ENCODE data around the gene C2orf74. TPM values are rescaled to one million over a fixed set of nuclear protein-coding genes. Genes with fewer than 3 reads are reported as not detected.

Gene C2orf74
- total and polyA plus RNA-seq, 9 of the 15 experiments (the other 6 are each of a cell fraction or from before 2014, with no cell fraction given) = not detected

GRCh38 chr2:61176755-61177726 is 15.1 kb downstream of the C2orf74 start (continued):
- TF ChIP-seq DACH1 (IDR thresholded peaks at IDR 0.05; ENCODE audit: partially characterized antibody) (no peak), ADNP (tag; IDR thresholded peaks at IDR 0.05) (no peak), POLR2AphosphoS5 (IDR thresholded peaks at IDR 0.05; ENCODE audit: control insufficient read depth, insufficient read depth, low read depth, low read length) (peak; percentile 58), SRSF9 (IDR thresholded peaks at IDR 0.05; ENCODE audit: borderline replicate concordance, low read depth, low read length) (no peak), TFE3 (CRISPR knock-in tag; IDR thresholded peaks at IDR 0.05) (no peak), BACH1 (tag; IDR thresholded peaks at IDR 0.05) (no peak; the same call in 1 of the 2 replicates), SPI1 (IDR thresholded peaks at IDR 0.05; ENCODE audit: borderline replicate concordance, low read depth, low read length) (0 out of 2 replicates have a peak, but pooled peaks have one; percentile 5), STAG1 (CRISPR knock-in tag; IDR thresholded peaks at IDR 0.05; ENCODE audit: borderline replicate concordance) (no peak), ZNF3 (CRISPR knock-in tag; IDR thresholded peaks at IDR 0.05) (no peak), JUN (IDR thresholded peaks at IDR 0.05; ENCODE audit: borderline replicate concordance, low read depth, low read length) (no peak), JUN (CRISPR knock-in tag; IDR thresholded peaks at IDR 0.05; ENCODE audit: borderline replicate concordance) (peak; percentile 49; the same call in 1 of the 2 replicates), GTF2B (IDR thresholded peaks at IDR 0.05; ENCODE audit: extremely low read depth, insufficient read length) (no peak), RAD21 (CRISPR knock-in tag; conservative IDR thresholded peaks at IDR 0.05 in 1 of 2, IDR thresholded peaks at IDR 0.05 in 1 of 2) (peak in 1 of 2 experiments; percentile 28; a peak in 3 of 4 replicates), ZNF695 (CRISPR knock-in tag; IDR thresholded peaks at IDR 0.05) (no peak), ZNF644 (tag; IDR thresholded peaks at IDR 0.05; ENCODE audit: low read depth) (no peak; the same call in 1 of the 2 replicates), KLF16 (IDR thresholded peaks at IDR 0.05) (0 out of 2 replicates have a peak, but pooled peaks have one; percentile 9), ZC3H11A (IDR thresholded peaks at IDR 0.05; ENCODE audit: low read depth, low read length) (no peak; the same call in 1 of the 2 replicates), CREB5 (CRISPR knock-in tag; IDR thresholded peaks at IDR 0.05) (no peak), DNMT1 (IDR thresholded peaks at IDR 0.05) (no peak), SMAD4 (CRISPR knock-in tag; conservative IDR thresholded peaks at IDR 0.05) (peak; percentile 95), MAZ (CRISPR knock-in tag; conservative IDR thresholded peaks at IDR 0.05 in 1 of 2, IDR thresholded peaks at IDR 0.05 in 1 of 2) (peak; percentile 73 to 85; a peak in 3 of 4 replicates), SMARCA5 (IDR thresholded peaks at IDR 0.05) (no peak), FOXK1 (CRISPR knock-in tag; IDR thresholded peaks at IDR 0.05; ENCODE audit: borderline replicate concordance) (no peak), SNAPC5 (CRISPR knock-in tag; IDR thresholded peaks at IDR 0.05) (no peak)
